HG03097 (cell line): ENCODE results near the gene CA10.

Experiments
- ATAC-seq: cut with Tn5 transposase; IDR thresholded peaks from one replicate; pipeline ENCODE4 v1.9.1; 2021; ENCODE audit not compliant: unreplicated experiment, low FRiP score

CA10 gene

DNA sequence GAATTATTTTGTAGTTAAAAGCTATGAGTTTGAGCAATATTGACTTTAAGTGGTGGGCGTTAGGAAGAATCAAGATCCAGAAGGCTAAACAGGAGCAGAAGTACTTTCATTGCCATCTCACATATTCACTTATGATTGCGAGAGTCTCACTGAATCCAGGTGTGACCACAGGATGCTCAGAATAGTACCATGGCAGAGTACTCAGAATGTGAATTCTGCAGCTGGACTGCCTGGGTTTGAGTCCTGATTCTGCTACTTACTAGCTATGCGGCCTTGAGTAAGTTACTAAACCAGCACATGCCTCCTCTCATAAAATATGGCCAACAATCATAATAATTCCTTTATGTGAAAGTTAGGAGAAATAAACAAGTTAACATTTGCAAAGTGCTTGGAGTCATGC is 109.5 kb downstream of the CA10 start:
- ATAC-seq: no peak

DNA sequence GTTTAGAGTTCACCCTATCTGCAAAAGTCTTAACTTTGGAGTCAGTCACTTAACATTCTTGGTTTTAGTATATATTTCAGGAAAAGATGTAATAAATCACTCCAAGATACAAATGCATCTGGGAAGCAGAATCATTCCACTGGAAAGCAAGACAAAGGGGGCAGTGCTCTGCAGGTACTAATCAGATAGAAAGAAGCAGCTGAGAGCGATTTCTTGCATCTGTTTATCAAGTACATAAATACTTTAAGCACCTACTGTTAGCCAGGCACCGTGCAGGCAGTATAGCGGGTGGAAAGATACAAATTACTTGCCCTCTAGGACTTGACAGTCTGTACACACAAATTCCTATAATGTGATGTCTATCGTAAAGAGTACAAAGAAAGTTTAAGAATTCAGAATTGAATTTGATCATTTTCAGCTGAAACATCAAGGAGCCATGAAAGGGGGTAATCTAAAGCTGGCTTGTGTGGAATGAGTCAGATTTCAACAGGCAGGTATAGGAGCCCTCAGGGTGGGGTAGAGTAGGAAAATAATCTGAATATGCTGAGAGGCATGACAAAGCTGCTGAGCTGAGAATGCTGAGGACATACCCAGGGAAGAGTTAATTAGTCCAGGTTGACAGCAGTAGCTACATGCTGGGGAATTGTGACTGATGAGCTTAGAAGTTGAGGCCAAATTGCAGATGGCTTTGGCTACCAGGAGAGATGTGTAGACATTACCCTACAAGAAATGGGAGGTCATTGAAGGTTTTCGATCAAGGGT is 110.2 kb downstream of the CA10 start:
- no peak for ATAC-seq

- no peak for ATAC-seq
Measured at GRCh38 chr17:52047086-52047485, 111.4 kb downstream of the CA10 start.

DNA sequence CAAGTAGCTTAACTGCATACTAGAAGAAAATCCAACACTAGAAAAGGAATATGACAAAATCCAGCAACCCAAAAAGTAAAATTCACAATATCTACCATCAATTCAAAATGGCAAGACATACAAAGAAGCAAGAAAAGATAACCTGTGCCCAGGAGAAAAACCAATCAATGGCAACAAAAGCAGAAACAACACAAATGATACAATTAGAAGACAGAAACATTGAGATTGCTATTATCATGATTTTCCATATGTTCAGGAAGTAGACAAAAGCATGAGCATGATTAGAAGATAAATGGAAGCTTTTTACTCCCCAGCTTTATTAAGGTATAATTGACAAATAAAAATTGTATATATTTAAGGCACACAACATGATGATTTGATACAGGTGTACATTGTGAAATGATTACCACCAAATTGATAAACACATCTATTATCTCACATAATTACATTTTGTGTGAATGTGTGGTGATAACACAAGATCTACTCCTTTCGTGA is 117.3 kb downstream of the CA10 start:
- ATAC-seq: no peak

DNA sequence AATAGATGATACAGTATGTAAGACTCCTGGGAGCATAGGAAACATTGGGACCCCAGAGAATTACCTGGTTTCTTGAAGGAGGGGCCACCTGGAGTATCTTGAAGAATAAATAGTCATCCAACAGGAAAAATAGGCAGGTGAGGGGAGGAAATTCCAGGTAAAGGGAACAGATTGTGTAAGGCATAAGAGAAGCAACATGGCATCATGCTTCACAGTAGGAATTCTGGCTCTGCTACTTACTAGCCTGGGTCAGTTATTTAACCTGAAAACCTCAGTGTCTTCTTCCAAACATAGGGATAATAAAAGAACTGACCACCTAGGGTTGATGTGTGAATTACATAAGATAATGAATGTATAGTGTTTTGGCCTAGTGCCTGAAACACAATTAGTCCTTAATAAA is 122.1 kb downstream of the CA10 start:
- no peak for ATAC-seq

- no peak for ATAC-seq
Measured at GRCh38 chr17:52035336-52035915, 123.1 kb downstream of the CA10 start.

- no peak for ATAC-seq
Measured at GRCh38 chr17:52032454-52032853, 126.1 kb downstream of the CA10 start.

DNA sequence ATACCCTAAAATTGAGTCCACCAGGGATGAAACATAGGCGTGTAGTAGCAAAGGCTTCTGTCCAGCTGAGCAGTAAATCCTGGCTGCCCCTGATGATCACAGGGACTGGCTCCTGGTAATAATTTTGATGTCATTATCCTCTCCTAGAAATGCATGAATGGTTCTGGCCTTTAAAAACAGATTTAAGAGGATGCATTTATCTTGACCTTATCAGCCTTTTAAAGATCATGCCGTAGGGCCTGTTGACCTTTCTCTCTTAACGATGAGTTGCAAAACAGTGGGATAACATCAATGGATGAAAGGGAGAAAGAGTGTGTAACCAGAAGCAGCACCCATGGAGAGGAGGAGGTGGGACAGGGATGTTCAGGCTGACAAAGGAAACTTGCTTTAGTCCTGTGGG is 128.5 kb downstream of the CA10 start:
- ATAC-seq: no peak

- no peak for ATAC-seq
Measured at GRCh38 chr17:52027620-52028295, 130.8 kb downstream of the CA10 start.

GRCh38 chr17:52027081-52027480 is 131.4 kb downstream of the CA10 start:
- ATAC-seq: no peak

GRCh38 chr17:52026075-52026474 is 132.4 kb downstream of the CA10 start:
- no peak for ATAC-seq

DNA sequence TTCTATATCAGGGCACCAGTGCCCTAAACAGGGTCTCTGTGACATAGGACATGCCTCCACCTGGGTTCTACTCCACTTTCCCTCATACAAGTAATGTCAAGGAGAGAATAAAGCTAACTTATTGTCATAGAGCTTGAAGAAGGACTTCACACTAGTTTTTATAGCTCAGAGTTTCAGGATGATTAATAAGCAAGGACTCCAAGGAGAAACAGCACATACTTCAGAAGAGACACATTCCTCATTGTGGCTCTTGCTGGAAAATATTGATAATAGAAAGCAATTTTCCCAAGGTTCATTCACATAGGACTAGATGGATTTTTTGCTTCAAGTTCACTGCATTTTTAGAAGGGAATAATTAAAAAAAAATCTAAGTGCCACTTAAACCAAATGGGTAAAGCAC is 133.3 kb downstream of the CA10 start:
- ATAC-seq: no peak

DNA sequence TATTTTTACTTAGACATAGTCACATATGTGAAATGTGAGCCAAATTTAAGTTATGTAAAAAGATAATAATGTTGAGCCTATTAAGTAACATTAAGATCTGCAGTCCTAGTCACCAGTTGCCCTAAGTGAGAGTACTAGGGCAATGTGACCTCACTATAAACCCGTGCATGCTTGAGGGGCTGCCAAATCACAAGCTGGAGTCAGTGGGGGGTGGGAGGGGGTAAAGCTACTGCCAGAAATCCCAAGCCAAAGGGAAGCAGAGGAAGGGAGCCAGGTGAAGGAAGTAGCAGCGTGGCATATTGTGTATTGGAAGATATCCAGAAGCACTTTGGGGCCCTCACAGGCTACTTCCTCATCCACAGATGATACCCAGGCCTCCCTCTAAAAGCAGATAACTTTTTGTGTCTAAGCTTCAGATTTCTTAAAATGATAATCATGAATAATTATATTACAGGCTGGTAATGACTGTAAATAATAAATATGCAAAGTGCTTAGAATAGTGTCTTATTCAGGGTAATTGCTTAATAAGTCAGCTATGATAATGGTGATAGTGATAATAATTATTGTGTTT is 134.1 kb downstream of the CA10 start:
- no peak for ATAC-seq

DNA sequence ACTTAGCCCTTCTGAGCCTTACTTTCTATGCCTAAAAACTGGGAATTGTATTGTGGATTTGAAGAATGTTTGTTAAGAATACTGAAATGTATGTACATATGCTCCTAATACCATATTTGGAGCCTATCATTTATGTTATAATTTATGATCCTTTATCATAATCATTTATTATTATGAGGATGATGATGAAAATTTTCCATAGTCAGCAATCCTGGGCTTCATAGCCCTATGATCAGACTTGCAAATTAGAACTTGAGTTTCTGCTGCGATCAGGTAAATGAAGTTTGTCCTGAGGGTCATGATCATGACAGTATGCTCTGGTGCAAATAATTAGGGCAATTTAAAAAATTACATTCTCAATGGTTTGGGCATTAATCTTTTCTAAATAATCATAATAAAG is 147.4 kb downstream of the CA10 start:
- ATAC-seq: no peak

- ATAC-seq: no peak
Measured at GRCh38 chr17:51999654-52000053, 158.9 kb downstream of the CA10 start.

DNA sequence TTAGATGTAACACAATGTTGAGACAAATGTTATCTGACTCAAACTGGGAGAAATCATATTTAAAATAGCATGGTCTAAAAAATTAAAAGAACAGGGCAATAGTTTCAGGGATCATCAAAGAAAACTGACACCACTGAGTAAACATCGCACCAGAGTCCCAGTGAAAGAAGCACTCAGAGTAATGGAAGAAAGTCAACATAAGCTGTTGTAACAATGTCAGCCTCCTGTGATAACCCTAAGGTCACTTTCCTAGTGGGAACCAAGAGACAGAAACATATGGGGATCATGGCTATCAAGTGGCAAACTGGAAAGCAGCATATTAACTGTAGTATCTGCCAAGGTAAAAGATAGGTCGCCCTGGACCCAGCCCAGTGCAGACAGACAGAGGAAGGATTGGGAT is 160.8 kb downstream of the CA10 start:
- no peak for ATAC-seq

- ATAC-seq: no peak
Measured at GRCh38 chr17:51995797-51996403, 162.6 kb downstream of the CA10 start.

DNA sequence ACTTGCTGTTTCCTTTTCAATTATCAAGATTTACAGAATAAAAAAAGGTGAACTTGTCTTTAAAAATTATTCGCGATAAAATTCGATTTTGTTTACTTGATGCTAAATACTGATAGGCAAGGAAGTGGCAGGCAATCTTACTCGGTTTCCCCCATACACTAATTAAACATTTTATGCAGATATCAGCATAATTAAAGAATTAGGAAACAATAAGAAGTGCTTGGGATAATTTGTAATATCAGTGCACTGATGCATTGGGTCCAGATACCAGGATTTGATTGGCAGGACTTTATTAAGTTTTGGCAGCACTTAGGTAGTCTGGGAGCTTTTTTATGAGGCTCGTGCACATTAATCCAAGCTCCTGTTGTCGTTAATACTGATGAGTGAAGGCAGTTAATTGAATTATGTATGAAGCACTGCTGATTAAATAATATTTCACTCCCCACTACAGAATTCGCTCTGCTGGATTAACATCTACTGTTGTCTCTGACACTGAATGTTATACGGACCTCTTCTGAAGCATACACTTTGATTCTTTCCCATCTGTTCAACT is 165.6 kb downstream of the CA10 start:
- no peak for ATAC-seq

- no peak for ATAC-seq
Measured at GRCh38 chr17:51971121-51971520, 187.4 kb downstream of the CA10 start.

- no peak for ATAC-seq
Measured at GRCh38 chr17:51961689-51962088, 196.8 kb downstream of the CA10 start.

- ATAC-seq: no peak
Measured at GRCh38 chr17:51957786-51958185, 200.7 kb downstream of the CA10 start.
